ENCODE results near the gene CCDC82.

Gene CCDC82

GRCh38 chr11:96361778-96362177 is 27.9 kb downstream of the CCDC82 start:
- peak; percentile 58 for DNase-seq (ENCODE audit: low spot score)

- no peak for DNase-seq (ENCODE audit: low spot score)
Measured at GRCh38 chr11:96358321-96358720, 31.4 kb downstream of the CCDC82 start.

- DNase-seq (ENCODE audit: low spot score), result no peak
Measured at GRCh38 chr11:96357794-96358193, 31.9 kb downstream of the CCDC82 start.

GRCh38 chr11:96356848-96357247 is 32.9 kb downstream of the CCDC82 start:
- no peak for DNase-seq (ENCODE audit: low spot score)

GRCh38 chr11:96342961-96343711 is 46.6 kb downstream of the CCDC82 start, which contains the start of gene MAML2:
Gene MAML2 (minus strand): TSS chr11:96343195. CDS start chr11:96341895, 1,300 bp downstream.
- DNase-seq (ENCODE audit: low spot score), result peak; percentile 97

- DNase-seq (ENCODE audit: low spot score), result no peak
Measured at GRCh38 chr11:96342014-96342960, 47.4 kb downstream of the CCDC82 start.

GRCh38 chr11:96341211-96342013 is 48.3 kb downstream of the CCDC82 start:
- DNase-seq (ENCODE audit: low spot score), result peak; percentile 67

GRCh38 chr11:96340555-96340885 is 49.2 kb downstream of the CCDC82 start:
- no peak for DNase-seq (ENCODE audit: low spot score)

- peak; percentile 45 for DNase-seq (ENCODE audit: low spot score)
Measured at GRCh38 chr11:96339706-96340554, 49.8 kb downstream of the CCDC82 start.

GRCh38 chr11:96338910-96339705 is 50.6 kb downstream of the CCDC82 start:
- peak; percentile 81 for DNase-seq (ENCODE audit: low spot score)

- DNase-seq (ENCODE audit: low spot score), result no peak
Measured at GRCh38 chr11:96337541-96338431, 51.9 kb downstream of the CCDC82 start.

- no peak for DNase-seq (ENCODE audit: low spot score)
Measured at GRCh38 chr11:96335388-96335787, 54.3 kb downstream of the CCDC82 start.

GRCh38 chr11:96334219-96334618 is 55.5 kb downstream of the CCDC82 start:
- DNase-seq (ENCODE audit: low spot score), result no peak

GRCh38 chr11:96333191-96333719 is 56.5 kb downstream of the CCDC82 start:
- no peak for DNase-seq (ENCODE audit: low spot score)

GRCh38 chr11:96332126-96332771 is 57.5 kb downstream of the CCDC82 start:
- no peak for DNase-seq (ENCODE audit: low spot score)

GRCh38 chr11:96331699-96332116 is 58.0 kb downstream of the CCDC82 start:
- no peak for DNase-seq (ENCODE audit: low spot score)

- no peak for DNase-seq (ENCODE audit: low spot score)
Measured at GRCh38 chr11:96330511-96330859, 59.2 kb downstream of the CCDC82 start.

GRCh38 chr11:96329855-96330510 is 59.7 kb downstream of the CCDC82 start:
- DNase-seq (ENCODE audit: low spot score), result no peak
